Memory B cell (primary cell): Measurements from ENCODE around the gene NEDD4L.

ENCODE experiments used
- ATAC-seq: fragments of 150-1000 bp; cut with Tn5 transposase; 2 replicates; pipeline ENCODE4 v1.10.0; 2021; ENCODE audit warnings: low read depth, mild to moderate bottlenecking, moderate library complexity
- DNase-seq, 2 donors: peaks; one replicate each; pipeline ENCODE4 v3.0.0; 2022; ENCODE audit warnings: low spot score in 2 of 2
- H3K27ac Mint-ChIP-seq: one replicate; pipeline ENCODE4 v1.8.0; 2022; ENCODE audit warnings: mild to moderate bottlenecking, moderate library complexity, mixed read lengths
- H3K27me3 Mint-ChIP-seq: one replicate; pipeline ENCODE4 v1.8.0; 2022; ENCODE audit warnings: mixed read lengths
- H3K36me3 Mint-ChIP-seq: one replicate; pipeline ENCODE4 v1.8.0; 2022; ENCODE audit warnings: mild to moderate bottlenecking, mixed read lengths
- H3K4me1 Mint-ChIP-seq: one replicate; pipeline ENCODE4 v1.8.0; 2022; ENCODE audit warnings: mixed read lengths
- H3K4me3 Mint-ChIP-seq: one replicate; pipeline ENCODE4 v1.8.0; 2022; ENCODE audit warnings: mild to moderate bottlenecking, moderate library complexity, mixed read lengths
- H3K9me3 Mint-ChIP-seq: one replicate; pipeline ENCODE4 v1.8.0; 2022; ENCODE audit warnings: mixed read lengths

NEDD4L gene

GRCh38 chr18:58393295-58393694, 349.3 kb downstream of the NEDD4L start:
- ATAC-seq (no peak), DNase-seq (no peak)
- H3K36me3 Mint-ChIP-seq: peaks cover 19% of the 10 kb centered on the region
- H3K4me3 Mint-ChIP-seq: no peak overlapping the region
- H3K27ac Mint-ChIP-seq: no peak overlapping the region
- no peaks in the 10 kb centered on the region for H3K4me1 Mint-ChIP-seq
- H3K27me3 Mint-ChIP-seq: no peaks in the 10 kb centered on the region
- no peaks in the 10 kb centered on the region for H3K9me3 Mint-ChIP-seq

- Mint-ChIP-seq H3K36me3 (peaks cover 12% of the 10 kb centered on the region), H3K4me3 (no peak overlapping the region), H3K27ac (no peak overlapping the region), H3K9me3 (no peaks in the 10 kb centered on the region), H3K4me1 (no peaks in the 10 kb centered on the region), H3K27me3 (no peaks in the 10 kb centered on the region)
- DNase-seq (no peak), ATAC-seq (no peak)
Observed at GRCh38 chr18:58394046-58394445, 350.0 kb downstream of the NEDD4L start.

GRCh38 chr18:58394602-58395425, 350.8 kb downstream of the NEDD4L start:
- H3K4me3 Mint-ChIP-seq: no peak overlapping the region
- H3K27ac Mint-ChIP-seq: no peak overlapping the region
- H3K9me3 Mint-ChIP-seq: no peaks in the 10 kb centered on the region
- H3K4me1 Mint-ChIP-seq: no peaks in the 10 kb centered on the region
- H3K36me3 Mint-ChIP-seq: peaks cover 10% of the 10 kb centered on the region
- no peak for ATAC-seq
- H3K27me3 Mint-ChIP-seq: no peaks in the 10 kb centered on the region
- no peak for DNase-seq

- ATAC-seq (no peak), DNase-seq (no peak)
- Mint-ChIP-seq H3K9me3 (no peaks in the 10 kb centered on the region), H3K4me3 (no peak overlapping the region), H3K27me3 (no peaks in the 10 kb centered on the region), H3K27ac (no peak overlapping the region), H3K4me1 (peaks cover 2% of the 10 kb centered on the region), H3K36me3 (peaks cover 9% of the 10 kb centered on the region)
Observed at GRCh38 chr18:58396144-58396543, 352.1 kb downstream of the NEDD4L start.

GRCh38 chr18:58396966-58397365, 352.9 kb downstream of the NEDD4L start:
- Mint-ChIP-seq H3K9me3 (no peaks in the 10 kb centered on the region), H3K27ac (no peak overlapping the region)
- ATAC-seq: no peak

GRCh38 chr18:58397385-58398132, 353.5 kb downstream of the NEDD4L start:
- peaks cover 7% of the 10 kb centered on the region for H3K36me3 Mint-ChIP-seq
- no peaks in the 10 kb centered on the region for H3K9me3 Mint-ChIP-seq
- no peak overlapping the region for H3K27ac Mint-ChIP-seq
- peaks cover 2% of the 10 kb centered on the region for H3K4me1 Mint-ChIP-seq
- H3K4me3 Mint-ChIP-seq: no peak overlapping the region
- ATAC-seq (no peak), DNase-seq (no peak)
- no peaks in the 10 kb centered on the region for H3K27me3 Mint-ChIP-seq

More at GRCh38 chr18:58396966-58397365, 352.9 kb downstream of the NEDD4L start:
- Mint-ChIP-seq H3K4me3 (no peak overlapping the region), H3K4me1 (peaks cover 2% of the 10 kb centered on the region), H3K36me3 (peaks cover 9% of the 10 kb centered on the region), H3K27me3 (no peaks in the 10 kb centered on the region)
- DNase-seq: no peak

- Mint-ChIP-seq H3K27ac (no peak overlapping the region), H3K4me3 (no peak overlapping the region), H3K27me3 (no peaks in the 10 kb centered on the region)
Observed at GRCh38 chr18:58398648-58399398, 354.8 kb downstream of the NEDD4L start.

GRCh38 chr18:58400331-58400870, 356.4 kb downstream of the NEDD4L start:
- H3K4me1 Mint-ChIP-seq: peaks cover 2% of the 10 kb centered on the region
- H3K4me3 Mint-ChIP-seq: no peak overlapping the region
- ATAC-seq: no peak
- H3K27me3 Mint-ChIP-seq: no peaks in the 10 kb centered on the region
- H3K36me3 Mint-ChIP-seq: peaks cover 7% of the 10 kb centered on the region
- H3K27ac Mint-ChIP-seq: no peak overlapping the region
- DNase-seq: no peak
- H3K9me3 Mint-ChIP-seq: no peaks in the 10 kb centered on the region

More at GRCh38 chr18:58398648-58399398, 354.8 kb downstream of the NEDD4L start:
- Mint-ChIP-seq H3K36me3 (peaks cover 7% of the 10 kb centered on the region), H3K4me1 (peaks cover 2% of the 10 kb centered on the region), H3K9me3 (no peaks in the 10 kb centered on the region)
- ATAC-seq (no peak), DNase-seq (no peak)

GRCh38 chr18:58401191-58401590, 357.2 kb downstream of the NEDD4L start:
- peaks cover 7% of the 10 kb centered on the region for H3K36me3 Mint-ChIP-seq
- no peak overlapping the region for H3K27ac Mint-ChIP-seq
- H3K9me3 Mint-ChIP-seq: no peaks in the 10 kb centered on the region

GRCh38 chr18:58402247-58402646, 358.2 kb downstream of the NEDD4L start:
- Mint-ChIP-seq H3K27me3 (no peaks in the 10 kb centered on the region), H3K36me3 (peaks cover 6% of the 10 kb centered on the region), H3K4me3 (no peak overlapping the region), H3K27ac (no peak overlapping the region), H3K4me1 (peaks cover 2% of the 10 kb centered on the region), H3K9me3 (no peaks in the 10 kb centered on the region)
- ATAC-seq (no peak), DNase-seq (no peak)

More at GRCh38 chr18:58401191-58401590, 357.2 kb downstream of the NEDD4L start:
- Mint-ChIP-seq H3K4me1 (peaks cover 2% of the 10 kb centered on the region), H3K4me3 (no peak overlapping the region), H3K27me3 (no peaks in the 10 kb centered on the region)
- ATAC-seq (no peak), DNase-seq (no peak)

- Mint-ChIP-seq H3K4me1 (peaks cover 2% of the 10 kb centered on the region), H3K36me3 (no peaks in the 10 kb centered on the region), H3K27ac (no peak overlapping the region), H3K9me3 (no peaks in the 10 kb centered on the region), H3K27me3 (no peaks in the 10 kb centered on the region), H3K4me3 (no peak overlapping the region)
- DNase-seq (no peak), ATAC-seq (no peak)
Observed at GRCh38 chr18:58402951-58403702, 359.1 kb downstream of the NEDD4L start.

- Mint-ChIP-seq H3K27ac (no peak overlapping the region), H3K4me3 (no peak overlapping the region), H3K9me3 (no peaks in the 10 kb centered on the region), H3K27me3 (no peaks in the 10 kb centered on the region), H3K4me1 (peaks cover 2% of the 10 kb centered on the region), H3K36me3 (no peaks in the 10 kb centered on the region)
- no peak for ATAC-seq
- DNase-seq: no peak
Observed at GRCh38 chr18:58403799-58404455, 359.9 kb downstream of the NEDD4L start.
